ENCODE data around the gene WDR82.

DNA sequence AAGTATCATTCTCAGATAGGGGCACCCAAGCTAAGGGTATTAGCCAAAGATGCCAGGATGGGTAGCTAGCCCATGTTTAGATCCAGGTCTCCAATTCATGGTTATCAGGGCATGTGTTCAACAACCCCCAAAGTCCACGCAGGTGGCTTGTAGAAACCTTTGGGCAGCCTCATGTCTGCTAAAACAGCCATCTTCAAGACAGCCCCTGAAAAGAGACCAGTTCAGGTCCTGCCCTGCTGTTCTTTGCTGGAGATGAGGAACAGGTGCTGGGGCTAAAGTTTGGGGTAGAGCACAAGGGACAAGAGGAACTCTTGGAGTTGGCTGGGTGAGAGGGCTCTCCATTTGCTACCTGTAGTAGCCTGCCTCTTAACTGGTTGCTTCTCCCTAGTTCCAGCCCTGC, 28.3 kb downstream of the WDR82 start:
- TF ChIP-seq, protein P1, sequence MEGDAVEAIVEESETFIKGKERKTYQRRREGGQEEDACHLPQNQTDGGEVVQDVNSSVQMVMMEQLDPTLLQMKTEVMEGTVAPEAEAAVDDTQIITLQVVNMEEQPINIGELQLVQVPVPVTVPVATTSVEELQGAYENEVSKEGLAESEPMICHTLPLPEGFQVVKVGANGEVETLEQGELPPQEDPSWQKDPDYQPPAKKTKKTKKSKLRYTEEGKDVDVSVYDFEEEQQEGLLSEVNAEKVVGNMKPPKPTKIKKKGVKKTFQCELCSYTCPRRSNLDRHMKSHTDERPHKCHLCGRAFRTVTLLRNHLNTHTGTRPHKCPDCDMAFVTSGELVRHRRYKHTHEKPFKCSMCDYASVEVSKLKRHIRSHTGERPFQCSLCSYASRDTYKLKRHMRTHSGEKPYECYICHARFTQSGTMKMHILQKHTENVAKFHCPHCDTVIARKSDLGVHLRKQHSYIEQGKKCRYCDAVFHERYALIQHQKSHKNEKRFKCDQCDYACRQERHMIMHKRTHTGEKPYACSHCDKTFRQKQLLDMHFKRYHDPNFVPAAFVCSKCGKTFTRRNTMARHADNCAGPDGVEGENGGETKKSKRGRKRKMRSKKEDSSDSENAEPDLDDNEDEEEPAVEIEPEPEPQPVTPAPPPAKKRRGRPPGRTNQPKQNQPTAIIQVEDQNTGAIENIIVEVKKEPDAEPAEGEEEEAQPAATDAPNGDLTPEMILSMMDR (IDR thresholded peaks at IDR 0.05; ENCODE audit: low read depth, low read length) = no peak
- TF ChIP-seq POLR2A (IDR thresholded peaks at IDR 0.05; ENCODE audit: extremely low read depth, insufficient read length) (no peak), MYC (IDR thresholded peaks at IDR 0.05; ENCODE audit: low read depth, low read length) (no peak)
- TF ChIP-seq, protein P2, sequence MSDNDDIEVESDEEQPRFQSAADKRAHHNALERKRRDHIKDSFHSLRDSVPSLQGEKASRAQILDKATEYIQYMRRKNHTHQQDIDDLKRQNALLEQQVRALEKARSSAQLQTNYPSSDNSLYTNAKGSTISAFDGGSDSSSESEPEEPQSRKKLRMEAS (IDR thresholded peaks at IDR 0.05; ENCODE audit: low read depth, low read length) = no peak
